ENCODE data around the gene NOCT.
"Not testable (repeated sequence)": the region's sequence is repeated elsewhere in the genome, so short reads cannot be mapped to it uniquely, and the experiment has no call there.

Gene NOCT

GRCh38 chr4:139007640-139008039 is 7.9 kb upstream of the NOCT start:
- Histone ChIP-seq H3K4me3 (no peak overlapping the region), H3K27ac (peak overlapping the region in 1 of 21 experiments; percentile 16)

GRCh38 chr4:139008278-139008677 is 7.3 kb upstream of the NOCT start:
- not testable (repeated sequence) for H3K27ac ChIP-seq, H3K4me3 ChIP-seq

- Histone ChIP-seq H3K27ac (no peak overlapping the region), H3K4me3 (no peak overlapping the region)
Measured at GRCh38 chr4:139009702-139010101, 5.9 kb upstream of the NOCT start.

GRCh38 chr4:139011225-139011950 is 4.2 kb upstream of the NOCT start:
- H3K27ac ChIP-seq: no peak overlapping the region

DNA sequence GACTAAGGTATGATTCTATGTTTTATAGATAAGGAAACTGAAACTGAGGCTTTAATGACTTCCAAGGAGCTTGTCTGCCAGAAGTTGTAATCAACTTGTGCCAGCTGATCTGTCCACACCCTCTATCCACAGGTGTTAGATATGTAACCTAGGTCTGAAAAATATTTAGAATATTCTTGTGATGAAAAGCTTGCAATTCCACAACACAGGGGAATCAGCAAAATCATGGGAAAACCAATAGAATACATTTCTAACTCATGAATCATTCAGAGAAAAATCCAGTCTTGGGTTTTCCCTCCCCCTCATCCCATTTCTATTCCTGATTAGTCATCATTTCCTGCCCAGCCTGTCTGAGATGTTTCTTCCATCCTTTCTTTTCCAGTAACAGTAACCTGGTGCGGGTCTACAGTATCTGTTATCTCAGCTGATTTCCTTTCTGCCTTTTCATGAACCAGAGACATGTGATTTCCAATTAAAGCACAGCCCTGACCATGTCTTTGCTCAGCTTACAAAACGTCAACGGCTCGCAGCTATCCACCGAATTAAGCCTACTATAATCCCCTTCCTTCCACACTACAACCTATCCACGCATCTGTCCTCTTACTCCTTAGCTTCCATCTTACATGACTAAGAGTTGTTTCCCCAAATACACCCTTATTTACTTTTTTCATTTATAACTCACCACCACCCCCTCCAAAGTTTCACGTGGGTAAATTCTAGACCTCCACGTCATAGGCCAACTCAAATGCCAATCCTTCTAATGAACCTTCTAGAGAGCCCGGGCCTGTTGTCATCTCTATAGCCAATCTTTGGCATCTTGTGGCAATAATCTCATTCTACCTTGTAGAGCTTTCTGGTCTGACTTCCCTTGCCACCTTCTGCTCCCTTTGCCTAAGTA is 961 bp upstream of the NOCT start:
- Histone ChIP-seq H3K27ac (peak overlapping the region in 20 of 21 experiments; percentile 83 to 99 (median 94)), H3K4me3 (peak overlapping the region; percentile 70 to 93 (median 80))

More at GRCh38 chr4:139011225-139011950, 4.2 kb upstream of the NOCT start:
- no peak overlapping the region for H3K4me3 ChIP-seq

DNA sequence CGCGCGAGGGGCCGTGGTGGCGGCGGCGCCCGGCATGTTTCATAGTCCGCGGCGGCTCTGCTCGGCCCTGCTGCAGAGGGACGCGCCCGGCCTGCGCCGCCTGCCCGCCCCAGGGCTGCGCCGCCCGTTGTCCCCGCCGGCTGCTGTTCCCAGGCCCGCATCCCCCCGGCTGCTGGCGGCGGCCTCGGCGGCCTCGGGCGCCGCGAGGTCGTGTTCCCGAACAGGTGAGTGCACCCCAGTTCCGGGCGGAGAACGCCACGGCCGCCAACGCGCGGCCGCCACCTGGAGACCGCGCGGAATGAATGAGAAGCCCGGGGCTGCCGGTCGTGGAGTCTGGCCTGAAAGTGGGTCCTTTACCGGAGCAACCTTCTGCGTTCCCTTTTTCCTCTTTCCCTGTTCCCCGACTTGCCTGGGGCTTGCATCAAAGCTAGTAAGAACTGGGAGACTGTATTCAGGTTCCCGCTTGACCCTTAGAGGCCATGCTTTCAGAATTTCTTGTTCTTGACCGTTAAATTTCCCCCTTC is 429 bp downstream of the NOCT start:
- Histone ChIP-seq H3K27ac (peak overlapping the region; percentile 20 to 99 (median 94)), H3K4me3 (peak overlapping the region; percentile 70 to 93 (median 80))

DNA sequence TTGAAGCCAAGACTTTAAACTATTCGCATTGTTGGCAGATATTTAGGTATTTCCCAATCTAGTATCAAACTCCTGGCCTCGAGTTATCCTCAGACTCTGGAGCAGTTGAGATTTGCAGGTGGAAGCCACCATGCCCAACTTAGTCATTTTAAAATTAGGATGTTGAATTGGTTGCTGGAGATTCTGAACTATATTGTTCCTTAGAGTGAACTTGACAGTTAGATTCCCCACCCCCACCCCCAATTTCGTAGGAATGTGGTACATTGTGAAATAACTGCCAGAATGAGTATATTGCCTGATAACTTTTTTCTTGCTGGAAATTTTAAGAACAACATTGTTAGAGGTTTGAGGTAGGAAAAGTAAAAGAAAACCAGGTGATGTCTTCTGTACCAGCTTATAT is 2.3 kb downstream of the NOCT start:
- Histone ChIP-seq H3K4me3 (peak overlapping the region in 1 of 7 experiments; percentile 9), H3K27ac (no peak overlapping the region)

DNA sequence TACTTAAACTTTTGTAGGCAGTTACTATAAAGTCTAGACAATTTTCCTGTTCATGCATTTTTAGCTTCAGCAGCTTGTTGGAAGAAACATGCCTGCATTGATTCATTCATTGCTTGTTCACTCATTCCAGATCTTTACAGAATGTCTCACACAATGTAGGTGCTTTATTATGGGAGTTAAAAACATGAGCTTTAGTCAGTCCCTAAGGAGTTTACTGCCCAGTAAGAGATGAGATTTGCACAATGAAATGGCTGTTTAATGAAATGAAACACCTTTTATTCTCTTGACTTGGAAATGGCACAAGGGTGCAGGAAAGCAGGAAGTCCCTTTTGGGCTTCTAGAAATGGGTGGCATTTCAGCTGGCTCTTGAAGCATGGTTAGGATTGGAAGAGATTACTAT is 2.9 kb downstream of the NOCT start:
- Histone ChIP-seq H3K4me3 (peak overlapping the region in 1 of 7 experiments; percentile 1), H3K27ac (no peak overlapping the region)

- no peak overlapping the region for H3K27ac ChIP-seq
- H3K4me3 ChIP-seq: peak overlapping the region in 1 of 7 experiments; percentile 1
Measured at GRCh38 chr4:139018971-139019758, 3.6 kb downstream of the NOCT start.

- Histone ChIP-seq H3K27ac (no peak overlapping the region), H3K4me3 (no peak overlapping the region)
Measured at GRCh38 chr4:139020384-139020783, 4.8 kb downstream of the NOCT start.

DNA sequence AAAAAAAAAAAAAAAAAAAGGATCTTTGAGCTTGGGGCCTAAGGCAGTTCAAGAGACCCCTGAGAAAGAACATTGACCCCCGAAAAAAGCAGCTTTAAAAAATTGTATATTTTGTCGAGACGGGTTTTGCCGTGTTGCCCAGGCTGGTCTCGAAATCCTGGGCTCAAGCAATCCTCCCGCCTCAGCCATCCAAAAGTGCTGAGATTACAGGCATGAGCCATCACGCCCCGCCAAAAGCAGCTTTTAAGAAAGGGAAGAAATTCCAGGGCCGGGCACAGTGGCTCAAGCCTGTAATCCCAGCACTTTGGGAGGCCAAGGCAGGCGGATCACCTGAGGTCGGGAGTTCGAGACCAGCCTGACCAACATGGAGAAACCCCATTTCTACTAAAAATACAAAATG is 5.5 kb downstream of the NOCT start:
- not testable (repeated sequence) for H3K27ac ChIP-seq

DNA sequence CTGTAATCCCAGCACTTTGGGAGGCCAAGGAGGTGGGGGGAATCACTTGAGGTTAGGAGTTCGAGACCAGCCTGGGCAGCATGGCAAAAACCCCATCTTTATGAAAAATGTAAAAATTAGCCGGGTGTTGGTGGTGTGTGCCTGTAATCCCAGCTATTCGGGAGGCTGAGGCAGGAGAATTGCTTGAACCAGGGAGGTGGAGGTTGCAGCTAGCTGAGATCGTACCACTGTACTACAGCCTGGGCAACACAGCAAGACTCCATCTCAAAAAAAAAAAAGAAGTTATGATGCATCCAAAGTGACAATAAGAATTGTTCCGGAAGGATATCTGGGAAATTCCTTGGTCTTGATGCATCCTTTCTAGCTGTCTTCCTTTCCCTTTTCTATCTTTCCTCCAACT is 7.3 kb downstream of the NOCT start:
- H3K27ac ChIP-seq: no peak overlapping the region
- H3K4me3 ChIP-seq: no peak overlapping the region

More for the DNA sequence above, 5.5 kb downstream of the NOCT start:
- H3K4me3 ChIP-seq: not testable (repeated sequence)

- Histone ChIP-seq H3K4me3 (no peak overlapping the region), H3K27ac (no peak overlapping the region)
Measured at GRCh38 chr4:139024686-139025085, 9.1 kb downstream of the NOCT start.

DNA sequence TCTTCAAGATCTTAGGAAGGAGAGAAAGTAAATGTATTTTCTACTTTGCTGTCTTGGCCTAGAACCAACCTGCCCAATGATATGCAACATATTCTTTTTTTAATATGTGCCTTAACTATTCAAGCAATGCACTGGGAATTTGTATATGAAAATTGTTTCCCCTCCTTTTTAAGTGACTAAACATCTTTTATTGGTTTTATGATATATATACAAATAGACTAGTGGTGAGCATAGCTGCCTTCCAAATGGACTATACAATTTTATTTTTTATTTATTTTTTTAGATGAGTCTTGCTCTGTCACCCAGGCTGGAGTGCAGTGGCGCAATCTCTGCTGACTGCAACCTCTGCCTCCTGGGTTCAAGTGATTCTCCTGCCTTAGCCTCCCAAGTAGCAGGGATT is 10.3 kb downstream of the NOCT start:
- Histone ChIP-seq H3K4me3 (no peak overlapping the region), H3K27ac (no peak overlapping the region)

DNA sequence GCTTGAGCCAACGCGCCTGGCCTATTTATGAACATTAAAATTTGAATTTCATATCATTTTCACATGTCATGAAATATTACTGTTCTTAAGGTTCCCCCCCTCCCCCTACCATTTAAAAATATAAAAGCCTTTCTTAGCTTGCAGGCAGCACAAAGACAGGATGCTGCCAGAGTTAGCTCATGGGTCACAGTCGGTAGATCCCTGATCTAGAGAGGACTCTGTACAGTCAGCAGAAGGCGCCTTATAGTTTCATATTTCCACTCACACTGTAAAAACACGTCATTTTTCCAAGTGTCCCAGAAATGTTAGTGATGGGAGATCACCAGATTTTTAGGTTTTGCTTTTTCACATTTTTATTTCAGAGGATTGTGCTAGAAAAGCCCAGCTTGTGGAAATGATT is 12.2 kb downstream of the NOCT start:
- no peak overlapping the region for H3K27ac ChIP-seq
- H3K4me3 ChIP-seq: no peak overlapping the region

DNA sequence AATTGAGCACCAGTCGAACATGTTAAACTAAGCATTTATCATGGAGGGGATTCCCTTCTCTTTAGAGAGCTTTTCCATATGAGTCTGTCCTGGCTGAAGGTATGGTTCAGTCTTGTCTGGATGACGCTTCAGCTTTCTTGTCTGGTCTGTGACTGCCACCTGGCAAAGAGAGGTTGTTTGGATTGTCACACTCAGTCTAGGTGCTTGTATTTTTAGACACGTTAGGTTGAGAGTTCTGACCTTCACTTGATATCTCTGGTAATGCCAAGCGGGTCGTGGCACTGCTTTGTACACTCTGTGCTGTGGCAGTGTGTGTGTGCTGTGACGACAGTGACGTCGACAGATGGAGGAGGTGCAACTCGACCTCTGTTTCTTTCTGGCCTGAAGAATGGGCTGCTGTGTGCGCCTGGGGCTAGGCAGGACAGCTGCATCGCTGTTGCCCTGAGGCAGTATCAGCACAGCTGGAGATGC is 12.6 kb downstream of the NOCT start:
- no peak overlapping the region for H3K4me3 ChIP-seq
- no peak overlapping the region for H3K27ac ChIP-seq

GRCh38 chr4:139029866-139030363 is 14.3 kb downstream of the NOCT start:
- H3K4me3 ChIP-seq, H3K27ac ChIP-seq: not testable (repeated sequence)

GRCh38 chr4:139030614-139031235 is 15.1 kb downstream of the NOCT start:
- Histone ChIP-seq H3K4me3 (no peak overlapping the region), H3K27ac (no peak overlapping the region)

- Histone ChIP-seq H3K27ac (no peak overlapping the region), H3K4me3 (no peak overlapping the region)
Measured at GRCh38 chr4:139035650-139036049, 20.1 kb downstream of the NOCT start.

Data from skin epidermis (tissue), 12 donors.